ENCODE data around the gene FAM83C. TPM values are rescaled to one million over a fixed set of nuclear protein-coding genes. Genes with fewer than 3 reads are reported as not detected.

The FAM83C gene
- total RNA-seq, 1 experiment from 2014 or later: not detected

- Mint-ChIP-seq H3K27ac (no peak overlapping the region; the same call in 1 of the 2 replicates), H3K27me3 (ENCODE audit: low read depth) (no peaks in the 10 kb centered on the region), H3K4me3 (no peak overlapping the region), H3K9me3 (no peaks in the 10 kb centered on the region), H3K36me3 (no peaks in the 10 kb centered on the region), H3K4me1 (peaks cover 31% of the 10 kb centered on the region)
- ChIA-PET CTCF (interaction anchor here (0.9 to 6.9 kb wide), 3 partner anchors 45 to 175 kb away, joined by 3 to 73 read pairs (median 45); partner anchors contain the start of genes EDEM2 and MMP24), POLR2A (interaction anchor here (0.5 to 0.6 kb wide), 2 partner anchors 8 to 104 kb away, joined by 3 to 4 read pairs; no protein-coding TSS in a partner anchor)
- ATAC-seq: no peak
- TF ChIP-seq ETV6 (CRISPR knock-in tag; IDR thresholded peaks at IDR 0.05): no peak
- TF ChIP-seq CTCF (IDR thresholded peaks at IDR 0.05): no peak
- TF ChIP-seq MXD4 (CRISPR knock-in tag; IDR thresholded peaks at IDR 0.05; ENCODE audit: borderline replicate concordance): no peak
- no peak for TF ChIP-seq KAT7 (CRISPR knock-in tag; IDR thresholded peaks at IDR 0.05; ENCODE audit: borderline replicate concordance)
- TF ChIP-seq NFYB (CRISPR knock-in tag; conservative IDR thresholded peaks at IDR 0.05; ENCODE audit: low read depth): no peak
- TF ChIP-seq SMAD3 (CRISPR knock-in tag; IDR thresholded peaks at IDR 0.05; ENCODE audit: borderline replicate concordance): no peak
- TF ChIP-seq ZNF671 (CRISPR knock-in tag; IDR thresholded peaks at IDR 0.05): no peak
- TF ChIP-seq ZNF512 (CRISPR knock-in tag; IDR thresholded peaks at IDR 0.05; ENCODE audit: borderline replicate concordance): no peak
- no peak for TF ChIP-seq OVOL2 (CRISPR knock-in tag; IDR thresholded peaks at IDR 0.05; ENCODE audit: borderline replicate concordance)
- TF ChIP-seq ATF2 (CRISPR knock-in tag; IDR thresholded peaks at IDR 0.05; ENCODE audit: borderline replicate concordance, low read depth): no peak
- TF ChIP-seq NFE2L1 (CRISPR knock-in tag; IDR thresholded peaks at IDR 0.05): no peak
- no peak for TF ChIP-seq ZNF425 (CRISPR knock-in tag; conservative IDR thresholded peaks at IDR 0.05)
- TF ChIP-seq ARID4B (CRISPR knock-in tag; IDR thresholded peaks at IDR 0.05; ENCODE audit: borderline replicate concordance): no peak
- DNase-seq (ENCODE audit: low spot score): no peak
These were observed 20.9 kb downstream of the FAM83C start for GRCh38 chr20:35271073-35271882.
